Measurements from ENCODE around the gene AMOTL2.

AMOTL2 gene

DNA sequence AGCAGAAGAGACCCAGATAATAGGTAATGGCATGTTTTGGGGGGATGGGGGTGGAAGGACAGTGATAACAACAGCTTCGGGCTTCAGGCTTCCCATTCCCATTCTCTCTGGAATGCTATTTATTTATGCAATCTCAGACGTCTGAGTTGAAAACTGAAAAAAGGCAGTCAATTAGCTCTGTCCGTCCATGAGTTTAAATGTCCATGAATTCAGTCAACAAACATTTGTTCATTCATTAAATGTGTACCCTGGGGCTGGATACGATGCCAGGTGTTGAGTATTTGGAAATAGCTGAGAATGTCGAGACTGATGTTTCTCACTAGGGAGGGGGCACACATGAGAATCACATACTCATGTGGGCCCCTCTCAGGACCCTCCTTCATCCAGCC is 42.4 kb downstream of the AMOTL2 start:
- DNase-seq, result no peak

DNA sequence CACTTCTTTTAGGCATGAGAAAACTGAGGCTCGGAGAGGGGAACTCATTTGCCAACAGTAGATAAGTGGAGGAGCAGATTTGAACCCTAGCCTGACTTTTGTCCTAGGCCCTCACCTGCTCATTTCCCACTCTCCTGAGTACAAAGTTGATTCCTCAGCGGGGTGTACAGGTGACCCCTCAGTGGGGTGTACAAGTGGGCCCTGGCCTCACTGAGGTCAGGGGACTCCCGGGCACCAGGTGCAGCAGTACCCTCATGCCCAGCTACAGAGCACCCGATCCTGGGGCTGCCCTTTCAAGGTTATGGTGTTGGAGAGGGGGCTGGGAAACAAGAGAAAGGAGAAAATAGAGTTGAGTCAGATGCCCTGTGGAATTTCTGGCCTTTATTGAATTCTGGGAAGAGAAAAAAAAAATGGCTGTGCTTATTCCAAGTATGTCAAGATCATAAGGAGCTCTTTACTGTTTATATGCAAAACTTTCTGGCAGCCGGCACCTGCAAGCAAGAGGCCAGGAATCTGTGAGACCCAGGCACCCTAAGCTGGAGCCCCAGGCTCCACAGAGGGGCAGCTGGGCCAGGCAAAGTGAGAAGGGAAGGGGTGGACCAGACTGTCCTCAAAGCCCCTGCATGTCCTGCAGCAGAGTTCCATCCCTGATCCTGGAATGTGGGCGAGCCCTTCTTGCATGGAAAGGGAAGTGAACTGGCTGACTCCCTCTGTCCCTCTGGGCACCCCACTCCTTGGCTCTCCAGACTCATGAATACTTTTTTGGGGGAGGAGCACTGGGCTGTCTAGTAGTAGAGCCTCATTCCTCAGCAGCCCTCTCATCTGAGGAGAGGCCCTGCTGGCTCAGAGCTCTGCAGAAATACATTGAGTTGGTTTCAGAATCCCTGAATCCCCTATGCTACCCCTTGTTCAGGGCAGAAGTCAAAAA is 43.1 kb downstream of the AMOTL2 start:
- no peak for DNase-seq

DNA sequence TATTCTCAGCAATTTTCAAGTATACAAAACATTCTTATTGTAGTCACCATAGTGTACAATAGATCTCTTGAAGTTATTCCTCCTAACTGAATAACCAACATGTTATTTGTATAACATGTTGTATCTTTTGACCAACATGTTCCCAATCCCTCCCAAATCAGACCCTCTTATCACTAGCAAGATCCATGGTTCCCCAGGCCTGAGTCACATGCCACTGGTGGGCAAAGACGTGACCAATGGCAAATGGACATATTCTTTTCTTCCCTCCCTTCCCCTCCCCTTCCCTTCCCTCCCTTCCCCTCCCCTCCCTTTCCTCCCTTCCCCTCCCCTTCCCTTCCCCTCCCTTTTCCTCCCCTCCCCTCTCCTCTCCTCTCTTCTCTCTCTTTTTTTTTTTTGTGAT is 45.4 kb downstream of the AMOTL2 start:
- no peak for DNase-seq

DNA sequence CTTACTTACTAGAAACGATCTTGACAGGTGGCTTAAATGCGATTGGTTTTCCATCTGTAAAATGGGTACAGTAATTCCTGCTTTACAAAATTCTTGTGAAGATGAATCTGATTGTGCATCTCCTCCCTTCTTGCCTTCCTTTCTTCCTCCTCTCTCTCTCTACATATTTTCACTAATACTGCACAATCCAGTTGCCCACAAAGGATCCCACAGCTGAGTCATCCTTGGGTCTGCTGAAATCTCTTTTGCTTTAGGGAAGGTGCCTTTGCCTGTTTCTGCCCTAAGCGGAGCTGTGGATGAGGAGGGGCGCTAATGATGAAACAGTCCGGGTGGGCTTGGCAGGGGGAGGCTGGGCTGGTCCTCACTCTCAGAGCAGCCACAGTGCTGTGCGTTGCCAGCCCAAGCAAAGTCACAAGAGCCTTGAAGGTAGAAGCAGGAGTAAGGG is 46.1 kb downstream of the AMOTL2 start:
- DNase-seq, result peak in 1 of 2 donors; percentile 13

DNA sequence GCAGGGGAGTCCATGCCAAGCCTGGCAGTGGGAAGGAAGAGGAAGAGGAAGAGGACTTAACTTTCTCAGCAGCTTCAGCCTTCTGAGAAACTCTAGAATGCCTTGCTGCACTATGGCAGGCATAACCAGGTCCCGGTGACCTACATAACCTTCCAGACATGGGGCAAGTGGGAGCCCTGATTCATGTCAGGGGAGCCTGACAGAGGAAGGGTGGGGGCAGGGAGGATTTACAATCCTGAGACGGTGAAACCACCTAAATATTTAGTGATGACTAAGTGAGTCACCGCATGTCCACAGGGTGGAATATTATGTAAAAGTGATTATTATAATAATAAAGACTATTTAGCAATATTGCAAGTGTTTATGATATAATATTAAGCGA is 46.7 kb downstream of the AMOTL2 start:
- DNase-seq, result no peak

DNA sequence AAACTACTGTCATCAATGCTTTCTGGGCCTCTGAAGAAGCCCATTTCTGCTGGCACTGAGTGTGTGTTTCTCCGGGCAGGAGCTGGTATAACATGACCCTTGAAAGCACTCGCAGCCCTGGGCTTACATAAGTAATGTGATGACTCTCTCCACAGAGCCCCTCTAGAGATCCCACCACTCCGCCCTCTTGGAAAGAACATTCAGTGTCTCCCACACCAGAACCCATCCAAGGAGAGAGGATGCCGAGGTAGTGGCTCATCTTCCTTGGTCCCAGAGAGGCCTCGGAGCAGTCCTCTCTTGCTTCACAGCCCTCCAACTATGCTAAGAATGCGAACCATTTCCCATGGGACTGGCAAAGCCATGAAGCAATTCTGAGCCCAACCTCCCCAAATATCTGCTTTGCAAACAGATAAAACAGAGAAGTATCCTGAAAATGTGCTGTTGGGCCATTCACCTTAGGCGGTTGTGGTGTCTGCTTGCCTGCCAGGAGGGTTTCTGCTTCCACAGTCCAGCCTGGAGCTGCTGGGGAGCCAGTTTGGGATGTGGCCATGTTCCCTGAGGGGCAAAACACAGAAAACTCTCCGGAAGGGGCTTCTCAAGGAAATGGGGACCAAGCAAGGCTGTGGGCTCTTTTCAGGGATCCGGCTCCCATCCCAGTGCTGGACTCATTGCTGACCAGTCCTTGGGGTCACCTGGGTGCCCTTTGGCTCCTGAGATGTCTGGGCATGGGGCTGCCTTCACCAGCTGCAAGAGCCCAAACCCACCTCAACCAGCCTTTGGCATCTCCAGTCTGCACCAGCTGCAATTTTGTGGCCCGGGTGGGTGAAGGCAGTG is 47.3 kb downstream of the AMOTL2 start:
- DNase-seq, result no peak

DNA sequence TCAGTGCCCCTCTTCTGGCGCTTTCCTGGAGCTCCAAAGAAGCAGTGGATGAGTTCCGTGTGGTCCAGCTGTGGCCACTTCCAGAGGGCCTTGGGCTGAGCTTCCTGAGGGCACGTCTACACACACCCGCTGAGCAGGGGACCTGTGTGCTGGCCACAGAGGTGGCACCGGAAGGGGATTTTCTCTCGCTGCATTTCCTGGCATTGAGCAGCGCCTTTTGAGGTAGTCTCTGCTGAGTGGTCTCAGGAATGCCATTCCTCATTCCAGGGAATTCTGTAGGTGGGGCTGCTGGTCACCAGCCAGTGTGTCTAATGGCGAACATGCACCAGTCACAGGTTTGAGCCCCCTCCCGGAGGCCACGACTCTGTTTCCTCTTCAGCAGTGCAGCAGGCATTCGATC is 48.1 kb downstream of the AMOTL2 start:
- no peak for DNase-seq

DNA sequence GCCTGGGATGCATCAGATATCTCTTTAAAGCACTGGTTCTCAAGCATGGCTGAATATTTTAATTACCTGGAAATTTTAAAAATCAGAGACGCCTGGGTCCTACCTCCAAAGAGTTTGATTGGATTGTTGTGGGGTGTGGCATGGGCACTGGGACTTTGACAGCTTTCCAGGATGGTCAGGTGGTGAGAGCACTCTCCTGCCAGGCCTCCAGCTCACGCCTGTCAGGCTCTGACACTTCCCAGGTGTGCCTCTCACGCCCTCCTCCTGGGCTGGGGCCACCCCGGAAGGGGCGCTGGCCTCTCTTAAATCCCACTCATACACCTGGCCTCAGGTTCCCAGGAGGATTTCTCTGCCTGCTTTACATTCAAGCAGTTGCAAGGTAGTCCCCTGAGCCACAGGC is 48.5 kb downstream of the AMOTL2 start:
- no peak for DNase-seq

DNA sequence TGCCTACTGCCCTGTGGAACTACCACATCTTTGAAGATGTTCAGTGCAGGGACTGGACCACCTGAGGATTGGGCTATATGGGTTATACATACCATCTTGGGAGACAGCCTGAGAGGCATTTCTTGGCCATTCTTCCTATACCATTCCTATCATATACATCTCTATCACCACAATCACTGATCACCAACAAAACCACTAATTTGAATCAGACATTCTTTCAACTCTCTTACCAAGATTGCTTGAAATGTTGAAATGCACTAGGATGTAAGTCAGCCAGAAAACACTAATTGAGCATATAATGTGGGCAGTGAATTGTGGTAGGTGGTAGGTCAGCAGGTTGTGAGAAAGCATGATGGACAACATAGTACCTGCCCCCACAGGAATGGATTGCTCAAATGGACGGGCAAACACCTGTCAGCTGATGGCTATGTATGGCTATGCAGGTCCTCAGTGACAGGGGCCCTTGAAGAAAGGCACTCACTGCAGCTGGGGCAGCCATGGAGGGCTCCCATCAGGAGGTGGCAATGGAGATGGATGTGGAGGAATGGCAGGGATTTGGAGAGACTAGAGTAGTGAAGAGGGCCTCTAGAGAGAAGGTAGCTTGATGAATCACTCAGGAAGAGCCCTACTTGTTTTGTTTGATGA is 49.1 kb downstream of the AMOTL2 start:
- DNase-seq, result no peak

DNA sequence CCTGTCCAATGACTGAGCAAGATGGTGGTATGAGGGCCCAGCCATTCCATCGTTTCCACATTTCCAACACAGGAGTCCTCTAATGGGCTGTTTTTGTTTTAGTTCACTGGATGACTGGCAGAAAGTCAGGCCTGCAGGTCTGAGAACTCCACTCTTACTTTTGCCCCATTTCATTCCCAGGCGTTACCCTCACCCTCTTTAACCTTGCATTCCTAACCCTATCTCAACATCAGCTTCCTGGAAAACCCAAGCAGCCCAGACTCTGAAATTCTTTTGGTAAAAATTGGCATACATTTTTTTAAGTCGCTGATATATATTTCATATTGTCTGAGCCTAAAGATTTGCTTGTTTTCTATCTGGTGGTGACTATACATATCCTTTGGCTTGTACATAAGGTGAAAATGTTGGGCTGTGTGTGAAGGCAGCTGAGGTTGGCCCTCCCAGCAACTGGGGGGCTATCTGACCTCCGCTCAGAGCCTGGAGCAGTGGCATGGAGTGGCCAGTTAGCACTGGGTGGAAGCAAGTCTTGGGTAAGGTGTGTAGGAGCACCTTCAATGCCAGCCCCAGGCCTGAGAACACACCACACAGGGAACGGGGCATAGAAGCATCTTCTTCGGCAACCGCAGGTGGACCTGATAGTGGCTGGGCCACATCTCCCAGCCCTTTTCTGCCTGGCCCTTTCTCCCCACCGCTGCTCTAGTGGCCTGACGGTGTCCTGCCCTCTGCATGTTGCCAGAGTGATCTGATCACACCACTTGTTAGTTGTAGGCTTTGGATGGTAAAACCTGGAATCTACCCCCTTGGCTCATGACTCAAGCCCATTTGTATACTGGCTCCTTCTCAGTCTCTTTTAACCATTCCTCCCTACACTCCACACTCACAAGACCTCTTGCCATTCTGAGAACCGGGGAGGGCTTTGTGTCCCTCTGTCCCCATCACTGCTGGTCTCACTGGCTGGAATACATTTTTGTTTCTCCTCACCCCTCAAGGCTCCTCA is 50.0 kb downstream of the AMOTL2 start:
- DNase-seq, result no peak

DNA sequence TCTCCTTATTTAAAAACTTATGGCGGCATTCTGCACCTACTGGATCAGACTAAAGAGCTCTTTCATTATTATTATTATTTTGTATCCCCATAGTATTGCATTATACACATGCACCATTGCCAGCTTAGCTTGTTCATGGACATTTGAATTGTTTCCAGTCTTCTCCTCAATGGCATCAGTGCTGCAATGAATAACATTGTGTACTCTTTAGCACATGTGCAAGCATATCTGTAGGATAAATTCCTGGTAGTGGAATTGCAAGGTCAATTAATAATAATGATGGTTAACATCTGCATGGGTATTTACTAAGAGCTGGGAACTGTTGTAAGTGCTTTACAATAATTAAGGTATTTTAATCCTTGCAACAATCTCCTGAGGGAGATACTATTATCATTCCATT is 52.0 kb downstream of the AMOTL2 start:
- DNase-seq, result no peak

DNA sequence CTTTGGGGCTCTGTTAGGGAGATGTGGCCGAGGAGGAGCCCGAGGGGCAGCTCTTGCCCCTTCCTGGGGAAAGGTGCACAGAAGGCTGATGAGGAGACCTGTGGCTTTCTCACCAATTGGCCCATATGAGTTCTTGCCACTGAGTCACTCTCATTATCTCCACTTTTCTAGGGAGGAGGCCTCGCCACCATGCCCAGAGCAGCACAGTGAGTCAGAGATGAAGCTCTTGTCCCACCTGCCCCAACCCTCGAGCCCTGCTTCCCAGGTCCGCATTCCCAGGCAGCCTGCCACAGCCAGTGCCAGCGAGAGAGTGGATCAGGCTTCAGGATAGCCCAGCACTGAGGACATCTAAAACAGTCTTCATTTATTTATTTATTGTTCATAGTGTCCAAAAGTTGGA is 53.5 kb downstream of the AMOTL2 start:
- DNase-seq, result no peak

DNA sequence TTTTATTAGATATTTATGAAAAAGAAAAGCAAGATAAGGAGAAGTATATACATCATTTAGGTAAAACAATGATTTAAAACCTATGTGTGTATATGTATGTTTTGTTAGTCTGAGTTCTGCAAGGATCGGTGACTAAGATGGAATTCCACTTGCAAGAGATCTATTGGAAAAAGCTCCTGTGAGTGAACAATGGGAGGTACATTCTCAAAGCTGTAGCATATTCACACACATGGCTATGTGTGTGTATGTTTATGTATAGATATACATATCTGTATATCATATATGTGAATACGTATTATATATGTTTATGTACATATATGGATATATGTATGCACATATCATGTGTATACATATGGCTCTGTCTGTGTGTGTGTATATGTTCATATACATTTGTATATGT is 54.3 kb downstream of the AMOTL2 start:
- no peak for DNase-seq

DNA sequence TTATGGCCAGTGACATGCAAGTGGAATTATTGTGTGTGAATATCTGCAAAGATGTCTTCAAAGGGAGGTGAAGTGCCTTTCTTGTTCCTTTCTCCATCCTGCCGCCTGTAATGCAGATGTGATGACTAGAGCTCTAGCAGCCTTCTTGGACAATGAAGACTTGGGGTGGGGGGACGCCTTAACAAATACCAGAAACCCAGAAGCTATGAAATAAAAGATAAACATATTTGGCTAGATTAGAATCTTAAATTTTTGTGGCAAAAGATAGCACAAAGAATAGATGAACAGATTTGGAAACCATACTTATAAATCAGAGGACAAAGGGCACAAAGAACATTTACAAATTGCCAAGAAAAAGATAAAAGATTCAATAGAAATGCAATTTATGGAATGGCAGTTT is 56.1 kb downstream of the AMOTL2 start:
- no peak for DNase-seq

DNA sequence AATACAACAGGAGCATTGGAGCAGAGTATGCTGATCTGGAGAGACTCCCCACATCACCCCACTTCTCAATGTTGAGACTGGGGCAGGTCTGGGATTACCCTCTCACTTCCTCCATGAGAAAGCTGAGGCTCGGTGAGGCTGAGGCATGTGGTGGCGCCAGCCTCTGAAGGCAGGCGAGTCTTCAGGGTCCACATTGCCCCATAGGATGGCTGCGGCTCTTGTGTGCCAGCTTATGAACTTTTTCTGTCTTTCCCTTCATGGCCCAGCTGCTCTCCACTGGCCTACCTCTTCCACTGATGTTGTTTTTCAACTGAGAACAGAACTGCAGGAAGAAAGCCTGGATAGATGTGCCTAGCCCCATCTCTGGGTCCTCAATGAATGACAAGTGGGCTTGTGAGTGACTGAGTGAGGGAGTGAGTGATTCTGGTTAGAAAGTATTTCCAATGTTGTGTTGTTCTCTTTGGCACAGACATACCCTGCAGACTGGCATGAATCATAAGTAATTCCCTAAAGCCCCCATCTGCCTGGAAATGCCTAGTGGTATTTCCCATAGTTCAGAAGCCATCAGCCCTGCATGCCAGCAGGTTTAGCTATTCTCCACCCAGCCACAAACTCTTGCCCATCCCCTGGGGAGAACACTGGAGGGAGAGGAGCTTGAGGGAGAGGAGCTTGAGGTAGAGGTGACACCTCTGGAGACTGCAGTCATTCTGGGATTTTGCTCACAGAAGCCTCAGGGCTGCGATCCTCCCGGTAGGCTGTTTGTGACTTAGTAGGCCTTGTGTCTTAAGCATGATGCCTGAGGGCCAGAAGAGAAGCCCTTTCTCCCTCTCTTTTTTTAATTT is 56.9 kb downstream of the AMOTL2 start:
- DNase-seq, result no peak

DNA sequence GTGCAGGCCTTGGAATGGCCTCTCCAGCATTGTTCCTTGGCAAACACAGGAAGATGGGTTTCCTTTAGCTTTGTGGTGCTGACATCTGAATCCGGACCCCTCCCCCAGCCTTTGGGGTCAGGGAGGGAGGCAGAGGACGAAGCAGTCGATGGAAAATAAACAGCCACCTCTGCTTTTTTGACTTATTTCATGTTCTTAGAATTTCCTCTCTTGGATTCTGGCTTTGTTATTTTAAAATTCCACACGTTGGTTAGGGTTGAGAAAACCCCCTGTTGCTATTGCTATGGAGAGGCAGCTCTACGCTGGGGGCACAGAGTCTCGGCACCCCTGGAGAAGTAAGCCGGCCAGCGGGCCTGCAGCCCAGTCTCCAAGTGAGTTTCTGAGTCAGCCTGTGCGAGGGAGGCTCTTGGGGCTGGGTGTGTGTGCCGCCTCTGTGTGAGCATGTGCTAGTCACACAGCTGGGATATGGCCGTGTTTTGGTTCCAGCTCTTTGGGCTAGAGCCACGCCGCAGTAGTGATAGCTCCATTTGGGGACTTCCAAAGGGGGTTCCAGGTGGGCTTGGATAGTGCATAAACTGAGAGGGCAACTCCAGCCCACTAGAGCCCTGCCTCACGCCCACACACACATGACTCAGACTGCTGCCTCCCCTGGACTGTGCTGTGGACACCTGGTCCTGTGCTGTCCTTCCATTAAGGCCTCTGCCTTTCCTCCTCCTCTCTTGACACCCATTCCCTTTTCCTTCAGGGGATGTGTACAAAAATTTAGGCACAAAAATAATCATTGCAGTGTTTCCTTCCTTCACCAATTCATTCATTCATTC is 58.8 kb downstream of the AMOTL2 start:
- DNase-seq, result no peak

DNA sequence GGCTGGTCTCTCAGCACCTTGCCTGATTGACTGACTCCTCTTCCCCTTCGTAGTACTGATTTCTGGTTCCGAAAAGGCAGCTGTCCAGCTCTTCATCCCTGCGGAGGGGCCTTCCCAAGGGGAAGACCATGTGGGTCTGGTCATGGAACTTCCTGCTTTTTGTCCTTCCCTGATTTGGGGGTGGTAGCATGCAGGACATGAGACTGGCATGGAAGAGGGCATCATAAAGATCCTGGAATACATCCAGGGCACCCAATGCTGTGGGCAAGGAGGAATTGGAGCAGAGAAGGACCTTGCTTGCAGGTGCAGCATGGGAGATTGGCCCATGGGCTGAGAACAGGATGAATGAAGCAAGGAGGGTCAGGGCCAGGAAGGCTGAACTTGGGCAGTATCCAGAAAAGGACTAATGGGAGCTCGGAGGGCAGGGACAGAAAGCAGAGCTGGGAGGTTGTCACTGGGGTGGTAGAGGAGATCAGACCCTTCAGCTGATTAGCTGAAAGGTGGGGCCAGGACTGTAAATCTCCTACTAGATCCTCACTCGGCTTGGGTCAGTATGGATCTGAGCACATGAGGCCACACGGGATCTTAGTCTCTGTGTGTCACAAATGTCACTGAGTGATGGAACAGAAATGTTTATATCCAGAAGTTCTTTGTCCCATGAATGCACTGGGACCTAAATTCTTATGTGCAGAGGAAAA is 59.5 kb downstream of the AMOTL2 start:
- DNase-seq, result no peak

DNA sequence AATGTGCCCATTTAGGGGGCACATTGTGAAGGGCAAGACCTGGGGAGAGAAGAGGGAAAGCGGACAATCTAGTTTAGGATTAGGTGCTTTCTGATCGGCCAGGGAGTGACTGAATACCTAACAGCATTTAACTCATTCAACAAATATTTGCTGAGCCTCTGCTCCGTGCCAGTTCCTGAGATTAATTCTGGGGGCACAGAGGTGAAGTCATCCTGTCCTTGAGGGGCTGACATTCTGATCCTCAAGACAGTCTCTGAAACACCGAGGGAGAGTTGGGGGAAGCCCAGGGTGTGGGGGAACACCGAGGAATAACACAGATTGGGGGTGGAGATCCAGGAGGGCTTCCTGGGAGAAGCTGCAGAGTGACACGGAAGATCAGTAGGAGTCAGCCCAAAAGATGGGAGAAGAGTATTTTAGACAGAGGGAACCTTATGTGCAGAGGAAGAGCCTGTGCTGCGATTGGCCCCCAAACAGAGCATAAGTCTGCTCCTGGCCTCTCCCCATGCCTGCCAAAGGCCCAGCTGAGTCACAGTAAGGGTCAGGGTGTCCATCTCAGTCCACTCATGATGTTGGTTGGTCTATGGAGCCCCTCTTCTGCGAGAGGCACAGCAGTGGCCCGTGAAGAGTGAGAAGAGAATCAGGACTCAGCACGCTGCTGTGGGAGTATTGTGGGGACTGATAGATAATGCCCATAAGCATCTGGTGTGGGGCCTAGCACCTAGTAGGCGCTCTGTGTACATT is 60.2 kb downstream of the AMOTL2 start:
- no peak for DNase-seq
